NB4 (cell line): ENCODE results near the gene ZNF423.

ENCODE experiments used
- DNase-seq: peaks from one replicate; pipeline ENCODE4 v3.0.0; 2010; ENCODE audit warnings: low read depth
- H3K4me3 ChIP-seq: one replicate; pipeline ENCODE4 v1.5.1; 2011; ENCODE audit warnings: mild to moderate bottlenecking, low read depth, low read length, moderate library complexity
- MYC ChIP-seq: IDR thresholded peaks from 2 replicates; pipeline ENCODE4 v1.6.1; 2011; ENCODE audit warnings: low read depth, low read length
- POLR2A ChIP-seq: IDR thresholded peaks from 2 replicates; pipeline ENCODE4 v1.6.1; 2011; ENCODE audit warnings: mild to moderate bottlenecking; ENCODE audit not compliant: insufficient read length; ENCODE audit errors: extremely low read depth
- TF ChIP-seq, protein P1 (sequence below): IDR thresholded peaks from 2 replicates; pipeline ENCODE4 v1.6.1; 2011; ENCODE audit warnings: low read depth, low read length
- TF ChIP-seq, protein P2 (sequence below): IDR thresholded peaks from one replicate; pipeline ENCODE4 v1.5.1; 2012; ENCODE audit warnings: low read depth, low read length

The ZNF423 gene

DNA sequence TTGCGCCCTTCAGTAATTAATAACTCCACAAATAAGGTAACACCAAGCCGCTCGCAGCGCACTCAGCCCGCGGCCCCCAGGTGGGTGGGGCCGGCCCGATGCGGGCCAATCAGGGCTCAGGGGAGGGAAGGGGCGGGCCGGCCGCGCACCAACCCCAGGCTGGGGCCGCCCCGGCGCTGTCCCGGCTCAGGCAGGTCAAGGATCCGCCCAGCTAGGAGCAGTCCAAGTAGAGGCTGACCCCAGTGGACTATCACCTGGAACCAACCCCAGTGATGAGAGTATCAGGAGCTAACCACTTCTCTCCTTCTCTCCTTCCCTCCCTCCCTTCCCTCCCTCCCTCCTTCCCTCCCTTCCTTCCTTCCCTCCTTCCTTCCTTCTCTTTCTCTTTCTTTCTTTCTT, 371.5 kb downstream of the ZNF423 start:
- no peak for DNase-seq
- H3K4me3 ChIP-seq: no peak overlapping the region
- TF ChIP-seq, protein P1, sequence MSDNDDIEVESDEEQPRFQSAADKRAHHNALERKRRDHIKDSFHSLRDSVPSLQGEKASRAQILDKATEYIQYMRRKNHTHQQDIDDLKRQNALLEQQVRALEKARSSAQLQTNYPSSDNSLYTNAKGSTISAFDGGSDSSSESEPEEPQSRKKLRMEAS: no peak
- TF ChIP-seq MYC: no peak

DNA sequence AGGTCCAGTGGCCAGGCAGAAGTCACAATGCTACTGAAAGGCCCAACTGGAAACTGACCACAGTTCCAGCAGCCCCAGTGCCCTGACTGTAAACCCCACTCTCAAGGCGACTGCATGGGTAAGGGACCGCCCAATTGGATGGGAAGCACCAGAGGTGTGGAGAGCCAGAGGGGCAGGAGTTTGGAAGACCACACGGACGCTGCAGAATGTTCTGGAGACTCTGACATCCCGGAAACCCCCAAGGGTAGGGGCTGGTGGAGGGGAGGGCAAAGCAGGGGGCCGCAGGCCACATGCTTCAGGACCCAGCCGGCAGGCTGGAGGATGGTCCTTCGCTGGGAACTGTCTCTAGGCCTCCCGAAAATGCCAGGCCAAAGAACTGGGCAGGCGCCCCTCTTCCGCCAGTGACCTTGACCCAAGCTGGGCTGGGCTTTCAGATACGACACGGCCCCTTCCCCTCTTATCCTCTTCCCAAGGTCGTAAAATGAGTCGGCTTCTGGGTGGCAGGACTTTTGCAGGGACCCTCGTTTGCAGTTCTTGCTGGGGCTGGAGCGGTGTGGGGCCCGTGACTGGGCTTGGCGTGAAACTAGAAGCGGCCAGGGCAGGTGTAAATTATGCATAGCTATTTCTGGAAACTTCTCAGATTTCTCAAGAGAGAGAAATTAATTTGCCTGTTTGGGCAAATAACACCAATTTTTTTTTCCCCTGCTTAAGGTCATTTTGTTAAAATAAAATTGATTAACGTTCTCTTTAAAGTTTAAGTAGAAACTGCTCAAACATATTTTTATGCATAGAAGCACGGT, 372.1 kb downstream of the ZNF423 start:
- TF ChIP-seq, protein P2, sequence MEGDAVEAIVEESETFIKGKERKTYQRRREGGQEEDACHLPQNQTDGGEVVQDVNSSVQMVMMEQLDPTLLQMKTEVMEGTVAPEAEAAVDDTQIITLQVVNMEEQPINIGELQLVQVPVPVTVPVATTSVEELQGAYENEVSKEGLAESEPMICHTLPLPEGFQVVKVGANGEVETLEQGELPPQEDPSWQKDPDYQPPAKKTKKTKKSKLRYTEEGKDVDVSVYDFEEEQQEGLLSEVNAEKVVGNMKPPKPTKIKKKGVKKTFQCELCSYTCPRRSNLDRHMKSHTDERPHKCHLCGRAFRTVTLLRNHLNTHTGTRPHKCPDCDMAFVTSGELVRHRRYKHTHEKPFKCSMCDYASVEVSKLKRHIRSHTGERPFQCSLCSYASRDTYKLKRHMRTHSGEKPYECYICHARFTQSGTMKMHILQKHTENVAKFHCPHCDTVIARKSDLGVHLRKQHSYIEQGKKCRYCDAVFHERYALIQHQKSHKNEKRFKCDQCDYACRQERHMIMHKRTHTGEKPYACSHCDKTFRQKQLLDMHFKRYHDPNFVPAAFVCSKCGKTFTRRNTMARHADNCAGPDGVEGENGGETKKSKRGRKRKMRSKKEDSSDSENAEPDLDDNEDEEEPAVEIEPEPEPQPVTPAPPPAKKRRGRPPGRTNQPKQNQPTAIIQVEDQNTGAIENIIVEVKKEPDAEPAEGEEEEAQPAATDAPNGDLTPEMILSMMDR: no peak
- TF ChIP-seq MYC (no peak), POLR2A (no peak)
- TF ChIP-seq, protein P1: no peak
- no peak for DNase-seq
- H3K4me3 ChIP-seq: no peak overlapping the region

DNA sequence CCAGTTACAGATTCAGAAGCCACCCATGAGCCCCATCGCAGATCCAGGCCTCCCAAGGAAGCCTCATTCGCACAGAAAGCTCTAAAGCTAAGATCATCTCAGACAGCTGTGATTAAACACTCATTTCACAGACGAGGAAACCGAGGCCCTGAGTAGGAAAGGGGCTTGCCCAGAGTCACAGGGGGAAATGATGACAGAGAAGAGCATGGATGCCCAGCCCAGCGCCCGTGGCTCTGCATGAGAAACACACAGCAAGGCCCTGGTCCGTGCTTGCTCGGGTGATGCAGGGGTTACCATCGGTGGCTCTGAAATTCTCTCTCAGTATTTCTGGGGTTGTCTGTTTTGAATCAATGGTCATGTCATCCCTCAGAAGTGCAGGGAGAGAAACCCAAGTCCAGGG, 372.7 kb downstream of the ZNF423 start:
- TF ChIP-seq, protein P1: no peak
- no peak for TF ChIP-seq POLR2A
- DNase-seq: no peak
- H3K4me3 ChIP-seq: no peak overlapping the region

GRCh38 chr16:49482690-49483089, 373.2 kb downstream of the ZNF423 start:
- no peak for DNase-seq
- no peak overlapping the region for H3K4me3 ChIP-seq
- TF ChIP-seq MYC: no peak
- TF ChIP-seq POLR2A: no peak
- TF ChIP-seq, protein P1: no peak
- TF ChIP-seq, protein P2: no peak

DNA sequence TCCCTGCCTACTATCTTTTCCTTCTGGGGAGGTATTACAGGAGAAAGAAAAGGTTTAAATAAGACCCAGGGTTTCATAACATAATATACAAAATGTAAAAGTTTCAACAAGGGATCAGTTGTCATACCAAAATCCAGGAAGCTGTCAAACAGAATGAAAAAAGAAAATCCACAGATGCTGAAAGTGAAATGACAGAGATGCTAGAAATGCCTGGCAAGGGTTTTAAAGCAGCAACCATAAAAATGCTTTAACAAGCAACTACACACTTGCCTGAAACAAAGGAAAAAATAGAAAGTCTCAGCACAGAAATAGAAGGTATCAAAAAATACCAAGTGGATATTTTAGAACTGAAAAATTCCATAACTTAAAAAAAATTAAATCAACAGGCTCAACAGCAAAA, 377.3 kb downstream of the ZNF423 start:
- TF ChIP-seq POLR2A: no peak
- no peak for TF ChIP-seq MYC
- TF ChIP-seq, protein P1: no peak
- TF ChIP-seq, protein P2: no peak
- H3K4me3 ChIP-seq: no peak overlapping the region
- DNase-seq: no peak

DNA sequence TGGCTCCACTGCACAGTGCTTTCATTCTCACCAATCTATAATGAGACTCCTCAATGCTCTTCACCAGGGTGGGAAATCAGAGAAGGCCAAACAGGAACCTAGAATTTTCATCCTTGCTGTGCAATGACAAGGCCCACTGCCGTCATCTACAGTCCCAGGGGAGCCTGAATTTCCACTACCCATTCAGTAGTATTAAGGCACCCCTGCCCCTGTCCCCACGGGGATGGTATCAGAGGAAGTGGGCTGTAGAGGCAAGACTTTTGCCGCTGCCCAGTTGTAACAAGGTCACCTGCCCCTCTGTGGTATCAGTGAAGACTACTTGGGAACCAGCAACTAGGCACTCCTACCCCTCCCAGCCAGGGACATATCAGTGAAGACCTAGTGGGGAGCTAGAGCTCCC, 377.8 kb downstream of the ZNF423 start:
- no peak overlapping the region for H3K4me3 ChIP-seq
- no peak for DNase-seq
- TF ChIP-seq POLR2A: no peak
- TF ChIP-seq, protein P1: no peak
- no peak for TF ChIP-seq MYC
- TF ChIP-seq, protein P2: no peak
